Right atrium auricular region (tissue), 2 donors: ENCODE results near the gene ZDHHC12. TPM values are rescaled to one million over a fixed set of nuclear protein-coding genes. Genes with fewer than 3 reads are reported as not detected.

Source experiments
- DNase-seq: peaks from one replicate; pipeline ENCODE4 v3.0.0-alpha.2; 2019; ENCODE audit warnings: low spot score
- H3K27ac ChIP-seq, 2 donors: fragments of 200-600 bp; sonication (generic); 1 replicate in 1 of 2; 2 replicates in 1 of 2; pipeline ENCODE4 v1.5.1; 2016 to 2019
- H3K27me3 ChIP-seq, 2 donors: fragments of 200-600 bp; sonication (generic); one replicate each; pipeline versions ENCODE4 v1.5.1 to v1.6.0; 2017 to 2019
- H3K36me3 ChIP-seq: fragments of 200-600 bp; sonication (generic); one replicate; pipeline ENCODE4 v1.5.1; 2016
- H3K4me1 ChIP-seq, 2 donors: fragments of 200-600 bp; sonication (generic); one replicate each; pipeline versions ENCODE4 v1.5.1 to v1.6.0; 2017 to 2019
- H3K4me3 ChIP-seq, 2 donors: fragments of 200-600 bp; sonication (generic); 1 replicate in 1 of 2; 2 replicates in 1 of 2; pipeline ENCODE4 v1.5.1; 2017 to 2019; ENCODE audit warnings: mild to moderate bottlenecking in 1 of 2, moderate library complexity in 1 of 2
- H3K9me3 ChIP-seq, 2 donors: fragments of 200-600 bp; sonication (generic); one replicate each; pipeline ENCODE4 v1.5.1; 2019
- CTCF ChIP-seq, 2 donors: fragments of 200-600 bp; sonication (generic); IDR thresholded peaks; one replicate each; pipeline ENCODE4 v1.5.1; 2019; ENCODE audit warnings: antibody characterized with exemption in 2 of 2
- total RNA-seq, 2 donors: library from RNA; depleted of rRNA; stranded (reverse); fragments of >200 nt; gene quantifications; one replicate each; pipeline ENCODE4 v1.1.0, GENCODE V29; 2016

ZDHHC12 gene
- total RNA-seq, 2 donors from 2014 or later = 22.8 to 24.4 TPM

- no peak overlapping the region for H3K4me3 ChIP-seq
- DNase-seq = no peak
- TF ChIP-seq CTCF (IDR thresholded peaks at IDR 0.05) = no peak
- H3K9me3 ChIP-seq = no peaks in the 10 kb centered on the region
- no peaks in the 10 kb centered on the region for H3K4me1 ChIP-seq
- H3K27me3 ChIP-seq = no peaks in the 10 kb centered on the region
- no peak overlapping the region for H3K27ac ChIP-seq
- H3K36me3 ChIP-seq = peaks cover 45% of the 10 kb centered on the region
Measured at GRCh38 chr9:128753627-128754026, 29.7 kb upstream of the ZDHHC12 start.

GRCh38 chr9:128750926-128751595 is 27.1 kb upstream of the ZDHHC12 start:
- H3K9me3 ChIP-seq = no peaks in the 10 kb centered on the region
- TF ChIP-seq CTCF (IDR thresholded peaks at IDR 0.05) = no peak
- no peaks in the 10 kb centered on the region for H3K27me3 ChIP-seq
- H3K27ac ChIP-seq = no peak overlapping the region
- no peak overlapping the region for H3K4me3 ChIP-seq
- no peaks in the 10 kb centered on the region for H3K4me1 ChIP-seq
- no peak for DNase-seq
- peaks cover 45% of the 10 kb centered on the region for H3K36me3 ChIP-seq

GRCh38 chr9:128747241-128747640 is 23.3 kb upstream of the ZDHHC12 start:
- H3K27me3 ChIP-seq = no peaks in the 10 kb centered on the region
- H3K4me3 ChIP-seq = no peak overlapping the region
- H3K27ac ChIP-seq = no peak overlapping the region
- H3K4me1 ChIP-seq = no peaks in the 10 kb centered on the region
- no peak for DNase-seq
- H3K36me3 ChIP-seq = peaks cover 22% of the 10 kb centered on the region
- TF ChIP-seq CTCF (IDR thresholded peaks at IDR 0.05) = no peak
- no peaks in the 10 kb centered on the region for H3K9me3 ChIP-seq

GRCh38 chr9:128743421-128743820 is 19.5 kb upstream of the ZDHHC12 start:
- Histone ChIP-seq H3K27ac (no peak overlapping the region), H3K4me3 (no peak overlapping the region), H3K9me3 (no peaks in the 10 kb centered on the region), H3K36me3 (peaks cover 24% of the 10 kb centered on the region), H3K27me3 (no peaks in the 10 kb centered on the region), H3K4me1 (no peaks in the 10 kb centered on the region)
- no peak for TF ChIP-seq CTCF (IDR thresholded peaks at IDR 0.05)
- DNase-seq = no peak

GRCh38 chr9:128742401-128742800 is 18.5 kb upstream of the ZDHHC12 start:
- no peaks in the 10 kb centered on the region for H3K4me1 ChIP-seq
- H3K27ac ChIP-seq = no peak overlapping the region
- no peak for DNase-seq
- no peaks in the 10 kb centered on the region for H3K9me3 ChIP-seq
- no peak overlapping the region for H3K4me3 ChIP-seq
- H3K36me3 ChIP-seq = peaks cover 26% of the 10 kb centered on the region
- H3K27me3 ChIP-seq = no peaks in the 10 kb centered on the region
- TF ChIP-seq CTCF (IDR thresholded peaks at IDR 0.05) = no peak

GRCh38 chr9:128735373-128735772 is 11.4 kb upstream of the ZDHHC12 start:
- no peak overlapping the region for H3K27ac ChIP-seq
- TF ChIP-seq CTCF (IDR thresholded peaks at IDR 0.05) = no peak
- DNase-seq = no peak
- peaks cover 33% of the 10 kb centered on the region for H3K36me3 ChIP-seq
- H3K27me3 ChIP-seq = no peaks in the 10 kb centered on the region
- H3K9me3 ChIP-seq = no peaks in the 10 kb centered on the region
- H3K4me1 ChIP-seq = no peaks in the 10 kb centered on the region
- no peak overlapping the region for H3K4me3 ChIP-seq
